Osteocyte (in vitro differentiated cells): ENCODE data around the gene DCDC2C. TPM values are rescaled to one million over a fixed set of nuclear protein-coding genes. Genes with fewer than 3 reads are reported as not detected.

Experiments used
- DNase-seq: peaks from one replicate; pipeline ENCODE4 v3.0.0; 2021; ENCODE audit warnings: mixed read lengths; ENCODE audit not compliant: unreplicated experiment; ENCODE audit errors: extremely low spot score
- H3K27ac Mint-ChIP-seq: one replicate; pipeline ENCODE4 v1.8.0; 2021; ENCODE audit warnings: mild to moderate bottlenecking, mixed read lengths; ENCODE audit not compliant: unreplicated experiment
- H3K27me3 Mint-ChIP-seq: one replicate; pipeline ENCODE4 v1.8.0; 2021; ENCODE audit warnings: mixed read lengths; ENCODE audit not compliant: unreplicated experiment
- H3K36me3 Mint-ChIP-seq: one replicate; pipeline ENCODE4 v1.8.0; 2021; ENCODE audit warnings: mixed read lengths; ENCODE audit not compliant: unreplicated experiment
- H3K4me1 Mint-ChIP-seq: one replicate; pipeline ENCODE4 v1.8.0; 2021; ENCODE audit warnings: mixed read lengths; ENCODE audit not compliant: unreplicated experiment
- H3K4me3 Mint-ChIP-seq: one replicate; pipeline ENCODE4 v1.8.0; 2021; ENCODE audit warnings: mild to moderate bottlenecking, moderate library complexity, mixed read lengths; ENCODE audit not compliant: unreplicated experiment
- H3K9me3 Mint-ChIP-seq: one replicate; pipeline ENCODE4 v1.8.0; 2021; ENCODE audit warnings: mixed read lengths; ENCODE audit not compliant: unreplicated experiment
- total RNA-seq: library from RNA; stranded (reverse); gene quantifications from 2 replicates; pipeline ENCODE4 v1.2.1, GENCODE V29; 2021
- TF ChIP-seq, protein P1 (sequence below): fragments of 200-600 bp; sonication (generic); IDR thresholded peaks from 2 replicates; pipeline ENCODE4 v1.5.0; 2021; ENCODE audit warnings: antibody characterized with exemption, mild to moderate bottlenecking, moderate library complexity

The DCDC2C gene
- total RNA-seq, 1 donor from 2014 or later: not detected

DNA sequence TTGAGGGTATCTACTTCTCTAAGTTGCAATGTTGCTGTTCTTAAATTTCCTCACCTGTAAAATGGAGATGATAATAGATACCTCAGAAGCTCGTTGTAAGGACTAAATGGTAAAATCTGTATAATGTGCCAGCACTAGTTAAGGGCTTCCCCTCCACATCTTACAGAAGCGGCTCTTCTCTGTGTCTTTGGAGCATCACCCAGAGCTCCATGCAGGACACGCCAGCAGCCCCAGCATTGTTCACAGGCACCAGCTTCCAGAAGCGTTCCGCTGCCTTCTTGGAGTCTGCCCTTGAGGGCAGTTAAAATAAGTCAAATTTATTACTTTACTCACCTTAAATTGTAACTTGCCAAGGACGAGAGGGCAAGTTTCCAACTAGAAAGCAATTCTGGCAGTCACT lies 5.8 kb downstream of the DCDC2C start:
- H3K9me3 Mint-ChIP-seq: no peaks in the 10 kb centered on the region
- H3K27me3 Mint-ChIP-seq: peaks cover 12% of the 10 kb centered on the region
- H3K4me1 Mint-ChIP-seq: peaks cover 21% of the 10 kb centered on the region
- TF ChIP-seq, protein P1, sequence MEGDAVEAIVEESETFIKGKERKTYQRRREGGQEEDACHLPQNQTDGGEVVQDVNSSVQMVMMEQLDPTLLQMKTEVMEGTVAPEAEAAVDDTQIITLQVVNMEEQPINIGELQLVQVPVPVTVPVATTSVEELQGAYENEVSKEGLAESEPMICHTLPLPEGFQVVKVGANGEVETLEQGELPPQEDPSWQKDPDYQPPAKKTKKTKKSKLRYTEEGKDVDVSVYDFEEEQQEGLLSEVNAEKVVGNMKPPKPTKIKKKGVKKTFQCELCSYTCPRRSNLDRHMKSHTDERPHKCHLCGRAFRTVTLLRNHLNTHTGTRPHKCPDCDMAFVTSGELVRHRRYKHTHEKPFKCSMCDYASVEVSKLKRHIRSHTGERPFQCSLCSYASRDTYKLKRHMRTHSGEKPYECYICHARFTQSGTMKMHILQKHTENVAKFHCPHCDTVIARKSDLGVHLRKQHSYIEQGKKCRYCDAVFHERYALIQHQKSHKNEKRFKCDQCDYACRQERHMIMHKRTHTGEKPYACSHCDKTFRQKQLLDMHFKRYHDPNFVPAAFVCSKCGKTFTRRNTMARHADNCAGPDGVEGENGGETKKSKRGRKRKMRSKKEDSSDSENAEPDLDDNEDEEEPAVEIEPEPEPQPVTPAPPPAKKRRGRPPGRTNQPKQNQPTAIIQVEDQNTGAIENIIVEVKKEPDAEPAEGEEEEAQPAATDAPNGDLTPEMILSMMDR: no peak
- no peak overlapping the region for H3K4me3 Mint-ChIP-seq
- DNase-seq: no peak
- no peaks in the 10 kb centered on the region for H3K36me3 Mint-ChIP-seq
- no peak overlapping the region for H3K27ac Mint-ChIP-seq

DNA sequence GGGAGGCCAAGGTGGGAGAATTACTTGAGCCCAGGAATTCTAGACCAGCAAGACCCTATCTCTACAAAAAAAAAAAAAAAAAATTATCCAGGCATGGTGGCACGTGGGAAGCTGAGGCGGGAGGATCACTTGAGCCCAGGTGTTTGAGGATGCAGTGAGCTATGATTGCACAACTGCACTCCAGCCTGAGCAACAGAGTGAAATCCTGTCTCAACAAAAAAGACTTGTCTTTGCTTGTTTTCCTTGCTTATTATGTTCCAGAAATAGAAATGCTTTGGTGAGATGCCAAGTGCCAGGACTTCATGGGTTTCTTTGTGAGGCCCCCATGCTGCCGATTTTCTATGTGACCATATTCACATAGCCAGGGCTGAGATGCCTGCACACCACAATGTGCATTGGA lies 9.0 kb downstream of the DCDC2C start:
- Mint-ChIP-seq H3K4me1 (peaks cover 2% of the 10 kb centered on the region), H3K27ac (no peak overlapping the region), H3K27me3 (peaks cover 2% of the 10 kb centered on the region), H3K36me3 (no peaks in the 10 kb centered on the region), H3K4me3 (no peak overlapping the region), H3K9me3 (no peaks in the 10 kb centered on the region)
- no peak for DNase-seq
- TF ChIP-seq, protein P1: no peak

GRCh38 chr2:3712831-3713503 lies 9.6 kb downstream of the DCDC2C start:
- TF ChIP-seq, protein P1: no peak
- no peak overlapping the region for H3K27ac Mint-ChIP-seq
- H3K36me3 Mint-ChIP-seq: no peaks in the 10 kb centered on the region
- H3K4me1 Mint-ChIP-seq: no peaks in the 10 kb centered on the region
- H3K4me3 Mint-ChIP-seq: no peak overlapping the region
- no peak for DNase-seq
- peaks cover 2% of the 10 kb centered on the region for H3K27me3 Mint-ChIP-seq
- H3K9me3 Mint-ChIP-seq: no peaks in the 10 kb centered on the region

- H3K27me3 Mint-ChIP-seq: peaks cover 4% of the 10 kb centered on the region
- TF ChIP-seq, protein P1: no peak
- H3K36me3 Mint-ChIP-seq: no peaks in the 10 kb centered on the region
- DNase-seq: no peak
- H3K27ac Mint-ChIP-seq: no peak overlapping the region
- no peaks in the 10 kb centered on the region for H3K4me1 Mint-ChIP-seq
- H3K9me3 Mint-ChIP-seq: peaks cover 8% of the 10 kb centered on the region
- no peak overlapping the region for H3K4me3 Mint-ChIP-seq
Measured at GRCh38 chr2:3718679-3719078, 15.3 kb downstream of the DCDC2C start.

DNA sequence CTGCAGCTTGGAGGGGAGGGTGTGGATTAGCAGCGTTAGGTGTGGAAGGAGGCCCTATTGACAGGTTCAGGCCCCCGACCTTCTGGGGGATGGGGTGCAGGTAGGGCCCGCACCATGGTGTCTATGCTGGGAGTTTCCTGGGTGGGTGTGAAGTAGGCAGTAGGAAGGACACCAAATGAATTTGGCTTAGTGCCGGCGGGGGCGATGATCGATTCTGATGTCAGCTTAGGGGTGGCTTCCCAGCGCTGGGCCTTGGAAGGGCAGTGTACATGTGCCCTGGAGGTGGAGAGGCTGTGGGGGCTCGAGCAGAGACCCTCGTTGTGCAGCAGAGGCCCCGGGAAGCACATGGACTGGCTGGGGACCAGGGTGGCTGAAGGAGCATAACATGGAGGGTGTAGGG lies 21.6 kb downstream of the DCDC2C start:
- peaks cover 4% of the 10 kb centered on the region for H3K27me3 Mint-ChIP-seq

More for the DNA sequence above, 21.6 kb downstream of the DCDC2C start:
- Mint-ChIP-seq H3K36me3 (no peaks in the 10 kb centered on the region), H3K9me3 (peaks cover 8% of the 10 kb centered on the region), H3K27ac (no peak overlapping the region), H3K4me1 (peaks cover 8% of the 10 kb centered on the region), H3K4me3 (no peak overlapping the region)
- DNase-seq: no peak
- TF ChIP-seq, protein P1: no peak
